GM12878 (cell line): Measurements from ENCODE around the gene STAT3. TPM values are rescaled to one million over a fixed set of nuclear protein-coding genes. Genes with fewer than 3 reads are reported as not detected.

Experiments used
- BRCA1 ChIP-seq: IDR thresholded peaks from 2 replicates; pipeline ENCODE4 v1.6.1; 2011; ENCODE audit warnings: low read depth, low read length, improper control_type of control experiment
- E2F4 ChIP-seq: IDR thresholded peaks from 2 replicates; pipeline ENCODE4 v1.6.1; 2012; ENCODE audit warnings: low read depth, low read length, improper control_type of control experiment
- EP300 ChIP-seq, 2 experiments: fragments of 150-350 bp in 1 of 2; IDR thresholded peaks; 2 replicates each; pipeline ENCODE4 v1.6.1; 2011 to 2012; ENCODE audit warnings: low read depth in 2 of 2, low read length in 2 of 2, borderline replicate concordance in 1 of 2, improper control_type of control experiment in 1 of 2, inconsistent platforms in 1 of 2; ENCODE audit not compliant: control insufficient read depth in 1 of 2
- HSF1 ChIP-seq: fragments of 150-350 bp; IDR thresholded peaks from 2 replicates; pipeline ENCODE4 v1.6.1; 2014; ENCODE audit warnings: mild to moderate bottlenecking, low read depth, low read length
- JUND ChIP-seq: IDR thresholded peaks from 2 replicates; pipeline ENCODE4 v1.6.1; 2012; ENCODE audit warnings: low read depth, mild to moderate bottlenecking, low read length, improper control_type of control experiment, moderate library complexity
- MEF2B ChIP-seq: fragments of 450-650 bp; IDR thresholded peaks from 2 replicates; pipeline ENCODE4 v1.6.1; 2018; ENCODE audit warnings: mild to moderate bottlenecking, moderate library complexity; ENCODE audit not compliant: partially characterized antibody, poor library complexity, severe bottlenecking
- PAX5 ChIP-seq: IDR thresholded peaks from 2 replicates; pipeline ENCODE4 v1.6.1; 2011; ENCODE audit warnings: low read depth, low read length, borderline replicate concordance
- PML ChIP-seq: IDR thresholded peaks from 2 replicates; pipeline ENCODE4 v1.6.1; 2012; ENCODE audit warnings: low read length, inconsistent platforms
- POLR2AphosphoS5 ChIP-seq: IDR thresholded peaks from 2 replicates; pipeline ENCODE4 v1.6.1; 2011; ENCODE audit warnings: mild to moderate bottlenecking, low read length, inconsistent platforms
- POU2F2 ChIP-seq: IDR thresholded peaks from 3 replicates; pipeline ENCODE4 v1.6.1; 2011; ENCODE audit warnings: low read depth, mild to moderate bottlenecking, low read length, borderline replicate concordance
- PRDM15 ChIP-seq: fragments of 450-650 bp; formaldehyde crosslinking; IDR thresholded peaks from 2 replicates; pipeline ENCODE4 v1.4.0; 2020; ENCODE audit warnings: mild to moderate bottlenecking, moderate library complexity
- SMAD1 ChIP-seq: fragments of 450-650 bp; IDR thresholded peaks from 2 replicates; pipeline ENCODE4 v1.6.1; 2018; ENCODE audit warnings: mild to moderate bottlenecking, low read depth; ENCODE audit not compliant: partially characterized antibody
- SP1 ChIP-seq: IDR thresholded peaks from one replicate; pipeline ENCODE4 v1.6.1; 2011; ENCODE audit warnings: low read depth, low read length
- SPI1 ChIP-seq: IDR thresholded peaks from 2 replicates; pipeline ENCODE4 v1.6.1; 2011; ENCODE audit warnings: low read depth, mild to moderate bottlenecking, low read length, moderate library complexity, borderline replicate concordance; ENCODE audit not compliant: insufficient read depth
- SUZ12 ChIP-seq: fragments of 200-600 bp; sonication (generic); IDR thresholded peaks from one replicate; pipeline ENCODE4 v1.6.1; 2018; ENCODE audit warnings: antibody characterized with exemption, mild to moderate bottlenecking; ENCODE audit not compliant: unreplicated experiment
- USF2 ChIP-seq: IDR thresholded peaks from 2 replicates; pipeline ENCODE4 v1.6.1; 2011; ENCODE audit warnings: low read depth, low read length, improper control_type of control experiment, borderline replicate concordance
- ZNF384 ChIP-seq: IDR thresholded peaks from 2 replicates; pipeline ENCODE4 v1.6.1; 2012; ENCODE audit warnings: low read depth, mild to moderate bottlenecking, low read length, improper control_type of control experiment, borderline replicate concordance
- ZNF622 ChIP-seq: fragments of 450-650 bp; IDR thresholded peaks from 2 replicates; pipeline ENCODE4 v1.6.1; 2017; ENCODE audit warnings: mild to moderate bottlenecking, inconsistent platforms
- polyA plus RNA-seq, 11 experiments: library from polyadenylated mRNA; depleted of rRNA in 4 of 11; unstranded in 6 of 11; stranded (reverse) in 5 of 11; fragments of >200 nt; fragmentation: Nextera tagmentation in 4 of 11; fragmentation: Illumina TruSeq in 1 of 11; extraction: Ambion mirVana in 4 of 11; extraction: Trizol in 1 of 11; gene quantifications; 1 replicate in 1 of 11; 2 replicates in 10 of 11; pipeline versions ENCODE4 v1.2.1 to v1.2.3, GENCODE V29; 2011 to 2016; ENCODE audit warnings: inconsistent platforms in 2 of 11, missing spikeins in 2 of 11, low read depth in 1 of 11
- total RNA-seq, 4 experiments: library from RNA; depleted of rRNA in 3 of 4; stranded (reverse); fragments of >200 nt in 3 of 4; fragmentation: Illumina TruSeq in 1 of 4; extraction: Trizol in 1 of 4; gene quantifications; 2 replicates each; pipeline versions ENCODE4 v1.2.1 to v1.2.3, GENCODE V29; 2013 to 2021
- TF ChIP-seq, protein P1 (sequence below): IDR thresholded peaks from 2 replicates; pipeline ENCODE4 v1.6.1; 2012; ENCODE audit warnings: low read length, inconsistent platforms

The STAT3 gene
- total and polyA plus RNA-seq, 10 of the 15 experiments (the other 5 are each of a cell fraction or from before 2014, with no cell fraction given) = 18.4 to 96.4 (median 60.9) TPM

GRCh38 chr17:42378959-42379594 lies 9.2 kb downstream of the STAT3 start (continued):
- TF ChIP-seq ZNF384 = no peak
- no peak for TF ChIP-seq PML
- TF ChIP-seq, protein P1, sequence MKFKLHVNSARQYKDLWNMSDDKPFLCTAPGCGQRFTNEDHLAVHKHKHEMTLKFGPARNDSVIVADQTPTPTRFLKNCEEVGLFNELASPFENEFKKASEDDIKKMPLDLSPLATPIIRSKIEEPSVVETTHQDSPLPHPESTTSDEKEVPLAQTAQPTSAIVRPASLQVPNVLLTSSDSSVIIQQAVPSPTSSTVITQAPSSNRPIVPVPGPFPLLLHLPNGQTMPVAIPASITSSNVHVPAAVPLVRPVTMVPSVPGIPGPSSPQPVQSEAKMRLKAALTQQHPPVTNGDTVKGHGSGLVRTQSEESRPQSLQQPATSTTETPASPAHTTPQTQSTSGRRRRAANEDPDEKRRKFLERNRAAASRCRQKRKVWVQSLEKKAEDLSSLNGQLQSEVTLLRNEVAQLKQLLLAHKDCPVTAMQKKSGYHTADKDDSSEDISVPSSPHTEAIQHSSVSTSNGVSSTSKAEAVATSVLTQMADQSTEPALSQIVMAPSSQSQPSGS = peak; percentile 73
- TF ChIP-seq BRCA1 = no peak
- TF ChIP-seq PAX5 = no peak
- TF ChIP-seq POU2F2 = peak; percentile 63; the same call in 2 of the 3 replicates
- TF ChIP-seq HSF1 = no peak
- no peak for TF ChIP-seq SP1
- TF ChIP-seq SPI1 = peak; percentile 22; the same call in 1 of the 2 replicates
- TF ChIP-seq EP300 (IDR thresholded peaks at IDR 0.05; ENCODE audit: borderline replicate concordance in 1 of 2, control insufficient read depth in 1 of 2, low read depth in 2 of 2, low read length in 2 of 2) = no peak
- no peak for TF ChIP-seq ZNF622
- 0 out of 2 replicates have a peak, but pooled peaks have one; percentile 38 for TF ChIP-seq POLR2AphosphoS5
- TF ChIP-seq USF2 = no peak
- no peak for TF ChIP-seq MEF2B
- no peak for TF ChIP-seq SUZ12
- no peak for TF ChIP-seq PRDM15 (CRISPR knock-in tag)
- TF ChIP-seq E2F4 = no peak
- TF ChIP-seq SMAD1 = no peak
- no peak for TF ChIP-seq JUND
